ENCODE results near the gene TOX2.
A peak's percentile ranks its signal among the peaks of the same experiment; 100 is the strongest.

TOX2 gene

GRCh38 chr20:43914311-43915210 is at the start of gene TOX2:
TOX2 (plus strand) TSS chr20:43914852; CDS start chr20:43914892, 40 bp downstream.
- DNase-seq: no peak

- no peak for DNase-seq
These were observed 46.6 kb upstream of the TOX2 start for GRCh38 chr20:43868091-43868490.

GRCh38 chr20:43870484-43870883 is 44.2 kb upstream of the TOX2 start:
- no peak for DNase-seq

GRCh38 chr20:43878776-43879175 is 35.9 kb upstream of the TOX2 start:
- no peak for DNase-seq

GRCh38 chr20:43893930-43894329 is 20.7 kb upstream of the TOX2 start:
- DNase-seq: no peak

GRCh38 chr20:43894491-43894890 is 20.2 kb upstream of the TOX2 start:
- DNase-seq: no peak

- no peak for DNase-seq
These were observed 19.4 kb upstream of the TOX2 start for GRCh38 chr20:43895235-43895634.

GRCh38 chr20:43899274-43900120 is 15.2 kb upstream of the TOX2 start:
- no peak for DNase-seq

- no peak for DNase-seq
These were observed 14.6 kb upstream of the TOX2 start for GRCh38 chr20:43900121-43900466.

- DNase-seq: no peak
These were observed 14.2 kb upstream of the TOX2 start for GRCh38 chr20:43900496-43900895.

- DNase-seq: no peak
These were observed 13.4 kb upstream of the TOX2 start for GRCh38 chr20:43901296-43901695.

- no peak for DNase-seq
These were observed 10.5 kb upstream of the TOX2 start for GRCh38 chr20:43903953-43904826.

- DNase-seq: no peak
These were observed 9.8 kb upstream of the TOX2 start for GRCh38 chr20:43904827-43905177.

GRCh38 chr20:43906505-43907034 is 8.1 kb upstream of the TOX2 start:
- no peak for DNase-seq

- no peak for DNase-seq
These were observed 5.4 kb upstream of the TOX2 start for GRCh38 chr20:43909211-43909610.

- DNase-seq: peak; percentile 1
These were observed 4.9 kb upstream of the TOX2 start for GRCh38 chr20:43909720-43910119.

GRCh38 chr20:43910564-43910963 is 4.1 kb upstream of the TOX2 start:
- DNase-seq: no peak

- DNase-seq: no peak
These were observed 3.6 kb upstream of the TOX2 start for GRCh38 chr20:43911066-43911465.

- no peak for DNase-seq
These were observed 1.2 kb upstream of the TOX2 start for GRCh38 chr20:43913291-43914025.

GRCh38 chr20:43915211-43916072 is 790 bp downstream of the TOX2 start:
- DNase-seq: no peak

Measured in hematopoietic multipotent progenitor cell treated with erythropoietin and hydrocortisone succinate and interleukin-3 and kit ligand, for 8 days (in vitro differentiated cells).